Neuronal stem cell (in vitro differentiated cells): ENCODE data around the gene PPP3CA.

Source experiments
- DNase-seq: peaks from one replicate; pipeline ENCODE4 v3.0.0-alpha.2; 2013; ENCODE audit warnings: low spot score
- H2AFZ ChIP-seq: one replicate; pipeline ENCODE4 v1.6.1; 2013; ENCODE audit warnings: mild to moderate bottlenecking, low read length, inconsistent platforms
- H2AK5ac ChIP-seq: 2 replicates; pipeline ENCODE4 v1.6.1; 2013; ENCODE audit warnings: low read depth, mild to moderate bottlenecking, inconsistent platforms, low read length, moderate library complexity, mixed read lengths
- H2BK120ac ChIP-seq: 2 replicates; pipeline ENCODE4 v1.6.1; 2013; ENCODE audit warnings: low read depth, mild to moderate bottlenecking, inconsistent platforms, low read length, moderate library complexity, mixed read lengths
- H2BK12ac ChIP-seq: one replicate; pipeline ENCODE4 v1.6.1; 2013; ENCODE audit warnings: low read length, inconsistent platforms
- H2BK15ac ChIP-seq: 2 replicates; pipeline ENCODE4 v1.6.1; 2013; ENCODE audit warnings: mild to moderate bottlenecking, low read length, inconsistent platforms, mixed read lengths
- H2BK5ac ChIP-seq: one replicate; pipeline ENCODE4 v1.6.1; 2013; ENCODE audit warnings: inconsistent platforms, mild to moderate bottlenecking, low read length, moderate library complexity
- H3K14ac ChIP-seq: one replicate; pipeline ENCODE4 v1.6.1; 2013; ENCODE audit warnings: low read length, inconsistent platforms
- H3K18ac ChIP-seq: 2 replicates; pipeline ENCODE4 v1.6.1; 2013; ENCODE audit warnings: low read length, inconsistent platforms
- H3K23ac ChIP-seq: 2 replicates; pipeline ENCODE4 v1.6.1; 2013; ENCODE audit warnings: low read depth, mild to moderate bottlenecking, mixed read lengths, low read length, inconsistent platforms; ENCODE audit not compliant: poor library complexity
- H3K27ac ChIP-seq: replicated peaks from 3 replicates; pipeline ENCODE4 v1.5.1; 2013; ENCODE audit warnings: low read length, inconsistent platforms
- H3K27me3 ChIP-seq, 3 experiments: 2 replicates each; pipeline ENCODE4 v1.6.1; 2013; ENCODE audit warnings: low read length in 3 of 3, mild to moderate bottlenecking in 2 of 3, inconsistent platforms in 1 of 3, low read depth in 1 of 3, mixed read lengths in 1 of 3, moderate library complexity in 1 of 3; ENCODE audit not compliant: control insufficient read depth in 3 of 3, insufficient read depth in 3 of 3
- H3K36me3 ChIP-seq, 2 donors: replicated peaks in 1 of 2; 2 replicates each; pipeline ENCODE4 v1.6.1; 2013; ENCODE audit warnings: low read length in 2 of 2; ENCODE audit not compliant: control insufficient read depth in 2 of 2, insufficient read depth in 2 of 2
- H3K4ac ChIP-seq: 2 replicates; pipeline ENCODE4 v1.6.1; 2013; ENCODE audit warnings: inconsistent platforms, mild to moderate bottlenecking, low read length, moderate library complexity
- H3K4me1 ChIP-seq, 2 donors: 1 replicate in 1 of 2; 2 replicates in 1 of 2; pipeline ENCODE4 v1.6.1; 2013; ENCODE audit warnings: low read length in 2 of 2, low read depth in 1 of 2; ENCODE audit not compliant: control insufficient read depth in 2 of 2, insufficient read depth in 1 of 2
- H3K4me2 ChIP-seq: one replicate; pipeline ENCODE4 v1.6.1; 2013; ENCODE audit warnings: mild to moderate bottlenecking, low read length, inconsistent platforms; ENCODE audit not compliant: insufficient read depth, poor library complexity, severe bottlenecking
- H3K4me3 ChIP-seq, 2 donors: 2 replicates each; pipeline ENCODE4 v1.5.1; 2013; ENCODE audit warnings: low read length in 2 of 2, mild to moderate bottlenecking in 2 of 2, inconsistent platforms in 1 of 2, moderate library complexity in 1 of 2
- H3K79me1 ChIP-seq: one replicate; pipeline ENCODE4 v1.6.1; 2013; ENCODE audit warnings: low read depth, mild to moderate bottlenecking, inconsistent platforms, low read length, moderate library complexity
- H3K9ac ChIP-seq: one replicate; pipeline ENCODE4 v1.6.1; 2013; ENCODE audit warnings: mild to moderate bottlenecking, low read depth, low read length, inconsistent platforms; ENCODE audit not compliant: poor library complexity
- H3K9me3 ChIP-seq, 2 donors: replicated peaks in 1 of 2; 2 replicates each; pipeline versions ENCODE3 to v1.6.1; 2013; ENCODE audit warnings: low read length in 2 of 2, mild to moderate bottlenecking in 2 of 2, inconsistent platforms in 1 of 2, low read depth in 1 of 2, mixed read lengths in 1 of 2, moderate library complexity in 1 of 2; ENCODE audit not compliant: control insufficient read depth in 2 of 2, insufficient read depth in 1 of 2
- H4K8ac ChIP-seq: one replicate; pipeline ENCODE4 v1.6.1; 2013; ENCODE audit warnings: low read depth, mild to moderate bottlenecking, inconsistent platforms, low read length, moderate library complexity
- H4K91ac ChIP-seq: one replicate; pipeline ENCODE4 v1.6.1; 2013; ENCODE audit warnings: low read length, low read depth, mild to moderate bottlenecking, inconsistent platforms; ENCODE audit not compliant: poor library complexity
- WGBS, 2 donors: extraction: QIAGEN DNeasy Blood & Tissue Kit; methylation state at CpG; one replicate each; pipeline ENCODE4 v1.1.7; 2013; ENCODE audit warnings: missing lambda C conversion rate in 2 of 2, mixed read lengths in 1 of 2; ENCODE audit not compliant: insufficient read length in 2 of 2, insufficient replicate concordance in 1 of 2; ENCODE audit errors: extremely low coverage in 2 of 2; 5-methylcytosine and 5-hydroxymethylcytosine counted together

Gene PPP3CA

DNA sequence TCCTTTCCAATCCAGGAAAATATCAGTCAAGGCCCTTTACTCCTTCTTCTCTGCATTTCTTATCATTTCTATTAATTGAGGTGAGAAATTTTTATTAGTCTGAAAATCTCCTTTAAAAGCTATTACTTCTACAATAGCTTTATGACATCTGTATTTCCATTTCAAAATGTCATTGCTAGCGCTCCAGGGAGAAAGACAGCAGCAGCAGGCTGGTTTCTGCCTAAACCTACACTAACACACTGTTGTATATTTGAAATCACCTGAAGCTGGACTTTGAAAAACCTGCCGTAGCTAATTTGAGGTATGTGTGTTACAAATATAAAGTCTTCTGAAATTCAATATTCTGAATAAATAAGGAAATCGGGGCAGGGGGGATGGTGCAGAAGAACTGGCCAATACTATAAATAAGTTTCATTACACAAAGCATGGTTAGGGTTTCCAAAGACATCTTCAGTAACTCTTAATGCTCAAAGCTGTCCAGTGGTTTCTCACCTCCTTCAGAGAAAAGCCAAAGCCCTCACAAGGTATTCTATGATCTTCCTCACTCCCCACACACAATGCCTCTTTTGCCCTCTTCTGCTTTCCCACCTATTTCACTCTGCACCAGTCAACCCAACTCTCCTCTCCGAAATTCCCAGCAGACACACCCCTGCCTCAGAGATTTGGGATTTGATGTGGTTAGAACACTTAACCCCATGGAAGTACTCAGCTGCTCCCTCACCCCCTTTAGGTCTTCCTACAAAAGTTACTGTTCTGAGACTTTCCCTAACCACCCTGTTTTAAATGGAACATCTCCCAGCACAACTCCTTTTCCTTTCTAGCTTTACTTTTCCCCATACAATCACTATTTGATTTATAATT, 122.7 kb downstream of the PPP3CA start:
- Histone ChIP-seq H2BK15ac (no peak overlapping the region), H2AFZ (no peak overlapping the region), H3K27me3 (no peaks in the 10 kb centered on the region), H4K8ac (no peak overlapping the region), H3K27ac (no peak overlapping the region), H3K36me3 (no peaks in the 10 kb centered on the region), H3K79me1 (peaks cover 2% of the 10 kb centered on the region), H4K91ac (no peak overlapping the region), H2BK5ac (no peak overlapping the region), H3K4me3 (no peak overlapping the region), H2BK12ac (no peak overlapping the region), H3K18ac (no peak overlapping the region), H3K4ac (no peak overlapping the region), H2AK5ac (no peak overlapping the region), H2BK120ac (no peak overlapping the region), H3K4me1 (no peaks in the 10 kb centered on the region), H3K9ac (no peak overlapping the region), H3K14ac (no peak overlapping the region), H3K9me3 (no peaks in the 10 kb centered on the region), H3K4me2 (no peak overlapping the region), H3K23ac (no peak overlapping the region)
- WGBS, 2 donors = no CpG with 5 or more reads among the region's 4 CpGs
- DNase-seq = no peak

DNA sequence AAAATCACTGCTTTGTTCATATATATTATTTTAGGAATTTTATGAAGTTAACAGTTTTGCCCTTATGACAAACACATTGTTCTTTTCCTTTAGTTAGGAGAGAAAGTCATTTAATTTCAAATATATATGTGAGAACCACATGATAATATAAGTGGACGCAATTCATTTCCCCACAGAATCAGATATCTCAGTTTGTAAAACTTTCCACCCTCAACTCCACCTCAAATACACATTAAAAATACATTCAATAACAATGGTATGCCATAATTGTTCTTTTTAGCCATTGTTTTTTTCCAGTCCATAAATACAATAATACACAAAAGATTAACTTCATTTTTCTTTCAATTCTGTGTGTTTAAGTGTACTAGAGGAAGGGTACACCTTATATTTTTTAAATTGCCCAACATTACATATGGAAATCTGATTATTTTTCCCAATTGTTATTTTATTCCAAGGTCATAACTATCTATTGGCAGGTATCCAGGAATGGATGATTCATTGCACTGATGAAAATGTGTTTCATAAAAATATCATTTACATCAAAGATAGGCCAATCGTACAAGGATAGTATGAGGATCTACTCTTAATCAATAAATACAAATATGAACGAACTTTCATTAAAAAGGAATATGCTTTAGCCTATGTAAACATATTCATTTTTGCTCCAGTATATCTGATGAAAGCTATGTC, 125.0 kb downstream of the PPP3CA start:
- Histone ChIP-seq H3K4me3 (no peak overlapping the region), H2BK120ac (no peak overlapping the region), H3K18ac (no peak overlapping the region), H2AFZ (no peak overlapping the region), H2BK12ac (no peak overlapping the region), H3K23ac (no peak overlapping the region), H2BK5ac (no peak overlapping the region), H2AK5ac (no peak overlapping the region), H4K91ac (no peak overlapping the region), H3K4me1 (peaks cover 0 to 1% of the 10 kb centered on the region in 2 donors), H4K8ac (no peak overlapping the region), H3K27ac (no peak overlapping the region), H3K9me3 (no peaks in the 10 kb centered on the region), H3K14ac (no peak overlapping the region), H3K36me3 (no peaks in the 10 kb centered on the region), H3K9ac (no peak overlapping the region), H2BK15ac (no peak overlapping the region), H3K4me2 (no peak overlapping the region), H3K4ac (no peak overlapping the region), H3K27me3 (no peaks in the 10 kb centered on the region), H3K79me1 (no peaks in the 10 kb centered on the region)
- DNase-seq = no peak
- no CpG with 5 or more reads among the region's 3 CpGs for WGBS, 2 donors

DNA sequence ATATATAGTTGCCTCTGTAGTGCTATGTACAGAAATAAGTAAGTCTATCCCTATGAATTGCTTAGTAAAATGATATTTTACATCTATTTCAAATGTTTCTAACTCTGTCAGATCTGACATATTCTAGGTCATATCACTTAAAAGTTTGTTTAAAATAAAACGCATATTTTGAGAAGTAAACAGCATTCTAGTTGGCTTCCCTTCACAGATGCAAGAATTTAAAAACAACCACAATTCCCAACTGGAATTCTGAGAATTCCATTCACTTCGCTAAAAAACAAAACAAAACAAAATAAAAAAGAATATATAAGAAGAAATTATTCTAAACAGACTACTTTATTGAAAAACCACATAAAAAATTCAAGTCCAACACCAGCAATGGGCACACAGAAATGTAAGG, 126.0 kb downstream of the PPP3CA start:
- WGBS, 2 donors = no CpG with 5 or more reads among the region's 2 CpGs

GRCh38 chr4:101218894-101219293, 128.4 kb downstream of the PPP3CA start:
- no peak overlapping the region for H2BK5ac ChIP-seq
- no peak overlapping the region for H4K8ac ChIP-seq
- H4K91ac ChIP-seq = no peak overlapping the region
- H2AFZ ChIP-seq = no peak overlapping the region
- no peak overlapping the region for H2AK5ac ChIP-seq
- no peak overlapping the region for H3K4me2 ChIP-seq
- no peaks in the 10 kb centered on the region for H3K36me3 ChIP-seq
- H2BK120ac ChIP-seq = no peak overlapping the region
- no peak overlapping the region for H2BK15ac ChIP-seq
- no peak overlapping the region for H3K4me3 ChIP-seq
- H3K9me3 ChIP-seq = no peaks in the 10 kb centered on the region
- DNase-seq = no peak
- no CpG with 5 or more reads among the region's 1 CpG for WGBS, 2 donors
- H3K18ac ChIP-seq = no peak overlapping the region
- no peak overlapping the region for H3K4ac ChIP-seq
- no peaks in the 10 kb centered on the region for H3K27me3 ChIP-seq
- no peak overlapping the region for H2BK12ac ChIP-seq
- no peak overlapping the region for H3K9ac ChIP-seq
- no peaks in the 10 kb centered on the region for H3K79me1 ChIP-seq
- H3K27ac ChIP-seq = no peak overlapping the region
- no peak overlapping the region for H3K14ac ChIP-seq
- peaks cover 0 to 1% of the 10 kb centered on the region in 2 donors for H3K4me1 ChIP-seq
- no peak overlapping the region for H3K23ac ChIP-seq

More for the DNA sequence above, 126.0 kb downstream of the PPP3CA start:
- H3K9me3 ChIP-seq = no peaks in the 10 kb centered on the region
- H2BK5ac ChIP-seq = no peak overlapping the region
- H2BK15ac ChIP-seq = no peak overlapping the region
- no peak overlapping the region for H2BK120ac ChIP-seq
- no peak overlapping the region for H3K4me3 ChIP-seq
- no peak overlapping the region for H3K4me2 ChIP-seq
- H3K27me3 ChIP-seq = no peaks in the 10 kb centered on the region
- no peak overlapping the region for H2BK12ac ChIP-seq
- no peak overlapping the region for H2AFZ ChIP-seq
- H3K27ac ChIP-seq = no peak overlapping the region
- no peak for DNase-seq
- no peak overlapping the region for H3K23ac ChIP-seq
- no peak overlapping the region for H3K14ac ChIP-seq
- no peaks in the 10 kb centered on the region for H3K36me3 ChIP-seq
- H4K91ac ChIP-seq = no peak overlapping the region
- H3K4me1 ChIP-seq = peaks cover 0 to 1% of the 10 kb centered on the region in 2 donors
- H4K8ac ChIP-seq = no peak overlapping the region
- H3K79me1 ChIP-seq = no peaks in the 10 kb centered on the region
- no peak overlapping the region for H2AK5ac ChIP-seq
- H3K18ac ChIP-seq = no peak overlapping the region
- no peak overlapping the region for H3K4ac ChIP-seq
- H3K9ac ChIP-seq = no peak overlapping the region
